ENCODE results near the gene KRTAP5-1.
A peak's percentile ranks its signal among the peaks of the same experiment; 100 is the strongest.

Gene KRTAP5-1

GRCh38 chr11:1560649-1561251 lies 24.3 kb downstream of the KRTAP5-1 start:
- Histone ChIP-seq H2BK5ac (ENCODE audit: low read length) (no peak overlapping the region), H2BK15ac (ENCODE audit: low read length) (no peak overlapping the region), H3K14ac (ENCODE audit: low read length) (no peak overlapping the region), H3K27me3 (ENCODE audit: control insufficient read depth in 3 of 3, insufficient read depth in 3 of 3, low read depth in 1 of 3, low read length in 3 of 3) (peaks cover 0 to 32% (median 27%) of the 10 kb centered on the region in 3 experiments), H2BK12ac (ENCODE audit: low read length) (no peak overlapping the region), H2BK120ac (ENCODE audit: low read depth, low read length) (no peak overlapping the region), H3K4me3 (ENCODE audit: low read length in 2 of 2) (no peak overlapping the region), H2AFZ (ENCODE audit: low read length) (no peak overlapping the region), H2AK5ac (ENCODE audit: low read depth, low read length) (peak overlapping the region; percentile 56), H3K27ac (replicated peaks; ENCODE audit: low read length) (no peak overlapping the region), H3K23ac (ENCODE audit: low read depth, low read length, poor library complexity) (no peak overlapping the region), H3K4me1 (ENCODE audit: control insufficient read depth in 2 of 2, insufficient read depth in 1 of 2, low read depth in 1 of 2, low read length in 2 of 2) (peaks cover 6 to 22% of the 10 kb centered on the region in 2 donors), H3K4me2 (ENCODE audit: insufficient read depth, low read length, poor library complexity, severe bottlenecking) (peak overlapping the region; percentile 11), H3K79me1 (ENCODE audit: low read depth, low read length) (peaks cover 3% of the 10 kb centered on the region), H3K9me3 (replicated peaks in 1 of 2; ENCODE audit: control insufficient read depth in 2 of 2, insufficient read depth in 1 of 2, low read depth in 1 of 2, low read length in 2 of 2) (peaks cover 0 to 3% of the 10 kb centered on the region in 2 donors), H4K8ac (ENCODE audit: low read depth, low read length) (no peak overlapping the region), H3K9ac (ENCODE audit: low read depth, low read length, poor library complexity) (no peak overlapping the region), H4K91ac (ENCODE audit: low read depth, low read length, poor library complexity) (no peak overlapping the region), H3K18ac (ENCODE audit: low read length) (peak overlapping the region; percentile 4), H3K4ac (ENCODE audit: low read length) (no peak overlapping the region), H3K36me3 (replicated peaks in 1 of 2; ENCODE audit: control insufficient read depth in 2 of 2, insufficient read depth in 2 of 2, low read length in 2 of 2) (peaks cover 0 to 10% of the 10 kb centered on the region in 2 donors)
- WGBS, 2 donors (ENCODE audit: extremely low coverage in 2 of 2, insufficient read length in 2 of 2, insufficient replicate concordance in 1 of 2) = no CpG with 5 or more reads among the region's 8 CpGs
- no peak for DNase-seq (ENCODE audit: low spot score)

- no peak overlapping the region for H3K14ac ChIP-seq (ENCODE audit: low read length)
- H3K4me2 ChIP-seq (ENCODE audit: insufficient read depth, low read length, poor library complexity, severe bottlenecking) = no peak overlapping the region
- no peak overlapping the region for H4K8ac ChIP-seq (ENCODE audit: low read depth, low read length)
- DNase-seq (ENCODE audit: low spot score) = no peak
- H3K23ac ChIP-seq (ENCODE audit: low read depth, low read length, poor library complexity) = no peak overlapping the region
- H3K18ac ChIP-seq (ENCODE audit: low read length) = peak overlapping the region; percentile 4
- H3K9me3 ChIP-seq (replicated peaks in 1 of 2; ENCODE audit: control insufficient read depth in 2 of 2, insufficient read depth in 1 of 2, low read depth in 1 of 2, low read length in 2 of 2) = peaks cover 0 to 3% of the 10 kb centered on the region in 2 donors
- peak overlapping the region; percentile 42 for H2BK5ac ChIP-seq (ENCODE audit: low read length)
- H3K27me3 ChIP-seq (ENCODE audit: control insufficient read depth in 3 of 3, insufficient read depth in 3 of 3, low read depth in 1 of 3, low read length in 3 of 3) = peaks cover 2 to 37% (median 33%) of the 10 kb centered on the region in 3 experiments
- H3K9ac ChIP-seq (ENCODE audit: low read depth, low read length, poor library complexity) = no peak overlapping the region
- H4K91ac ChIP-seq (ENCODE audit: low read depth, low read length, poor library complexity) = no peak overlapping the region
- WGBS, 2 donors (ENCODE audit: extremely low coverage in 2 of 2, insufficient read length in 2 of 2, insufficient replicate concordance in 1 of 2) = no CpG with 5 or more reads among the region's 15 CpGs
- no peak overlapping the region for H2BK120ac ChIP-seq (ENCODE audit: low read depth, low read length)
- no peak overlapping the region for H3K4ac ChIP-seq (ENCODE audit: low read length)
- H3K27ac ChIP-seq (replicated peaks; ENCODE audit: low read length) = no peak overlapping the region
- H2BK15ac ChIP-seq (ENCODE audit: low read length) = peak overlapping the region; percentile 58
- no peak overlapping the region for H3K4me3 ChIP-seq (ENCODE audit: low read length in 2 of 2)
- peaks cover 6 to 22% of the 10 kb centered on the region in 2 donors for H3K4me1 ChIP-seq (ENCODE audit: control insufficient read depth in 2 of 2, insufficient read depth in 1 of 2, low read depth in 1 of 2, low read length in 2 of 2)
- H2AFZ ChIP-seq (ENCODE audit: low read length) = no peak overlapping the region
- peaks cover 3% of the 10 kb centered on the region for H3K79me1 ChIP-seq (ENCODE audit: low read depth, low read length)
- no peak overlapping the region for H2BK12ac ChIP-seq (ENCODE audit: low read length)
- H2AK5ac ChIP-seq (ENCODE audit: low read depth, low read length) = peak overlapping the region; percentile 56
- H3K36me3 ChIP-seq (replicated peaks in 1 of 2; ENCODE audit: control insufficient read depth in 2 of 2, insufficient read depth in 2 of 2, low read length in 2 of 2) = peaks cover 0 to 10% of the 10 kb centered on the region in 2 donors
Measured at GRCh38 chr11:1560002-1560648, 25.0 kb downstream of the KRTAP5-1 start.

GRCh38 chr11:1559111-1559951 lies 25.8 kb downstream of the KRTAP5-1 start:
- no peak overlapping the region for H3K27ac ChIP-seq (replicated peaks; ENCODE audit: low read length)
- H3K9me3 ChIP-seq (replicated peaks in 1 of 2; ENCODE audit: control insufficient read depth in 2 of 2, insufficient read depth in 1 of 2, low read depth in 1 of 2, low read length in 2 of 2) = peaks cover 0 to 3% of the 10 kb centered on the region in 2 donors
- peaks cover 3% of the 10 kb centered on the region for H3K79me1 ChIP-seq (ENCODE audit: low read depth, low read length)
- H3K27me3 ChIP-seq (ENCODE audit: control insufficient read depth in 3 of 3, insufficient read depth in 3 of 3, low read depth in 1 of 3, low read length in 3 of 3) = peaks cover 2 to 39% (median 33%) of the 10 kb centered on the region in 3 experiments
- peaks cover 0 to 8% of the 10 kb centered on the region in 2 donors for H3K36me3 ChIP-seq (replicated peaks in 1 of 2; ENCODE audit: control insufficient read depth in 2 of 2, insufficient read depth in 2 of 2, low read length in 2 of 2)
- no peak overlapping the region for H3K4me2 ChIP-seq (ENCODE audit: insufficient read depth, low read length, poor library complexity, severe bottlenecking)
- H3K4me3 ChIP-seq (ENCODE audit: low read length in 2 of 2) = no peak overlapping the region
- H2BK15ac ChIP-seq (ENCODE audit: low read length) = no peak overlapping the region
- H2AK5ac ChIP-seq (ENCODE audit: low read depth, low read length) = peak overlapping the region; percentile 84
- H2BK120ac ChIP-seq (ENCODE audit: low read depth, low read length) = no peak overlapping the region
- peak overlapping the region; percentile 42 for H2BK5ac ChIP-seq (ENCODE audit: low read length)
- peak overlapping the region; percentile 1 for H3K9ac ChIP-seq (ENCODE audit: low read depth, low read length, poor library complexity)
- H2BK12ac ChIP-seq (ENCODE audit: low read length) = peak overlapping the region; percentile 31
- peaks cover 2 to 16% of the 10 kb centered on the region in 2 donors for H3K4me1 ChIP-seq (ENCODE audit: control insufficient read depth in 2 of 2, insufficient read depth in 1 of 2, low read depth in 1 of 2, low read length in 2 of 2)
- WGBS, 2 donors (ENCODE audit: extremely low coverage in 2 of 2, insufficient read length in 2 of 2, insufficient replicate concordance in 1 of 2) = no CpG with 5 or more reads among the region's 29 CpGs
- peak overlapping the region; percentile 53 for H3K4ac ChIP-seq (ENCODE audit: low read length)
- no peak overlapping the region for H4K8ac ChIP-seq (ENCODE audit: low read depth, low read length)
- peak overlapping the region; percentile 71 for H3K18ac ChIP-seq (ENCODE audit: low read length)
- no peak for DNase-seq (ENCODE audit: low spot score)
- no peak overlapping the region for H2AFZ ChIP-seq (ENCODE audit: low read length)
- no peak overlapping the region for H4K91ac ChIP-seq (ENCODE audit: low read depth, low read length, poor library complexity)
- H3K23ac ChIP-seq (ENCODE audit: low read depth, low read length, poor library complexity) = peak overlapping the region; percentile 3
- H3K14ac ChIP-seq (ENCODE audit: low read length) = peak overlapping the region; percentile 94

- H4K8ac ChIP-seq (ENCODE audit: low read depth, low read length) = no peak overlapping the region
- DNase-seq (ENCODE audit: low spot score) = no peak
- H3K36me3 ChIP-seq (replicated peaks in 1 of 2; ENCODE audit: control insufficient read depth in 2 of 2, insufficient read depth in 2 of 2, low read length in 2 of 2) = peaks cover 0 to 8% of the 10 kb centered on the region in 2 donors
- no peak overlapping the region for H3K4me2 ChIP-seq (ENCODE audit: insufficient read depth, low read length, poor library complexity, severe bottlenecking)
- peak overlapping the region in 1 of 2 donors; percentile 42 for H3K4me3 ChIP-seq (ENCODE audit: low read length in 2 of 2)
- peak overlapping the region; percentile 31 for H2BK12ac ChIP-seq (ENCODE audit: low read length)
- H3K4ac ChIP-seq (ENCODE audit: low read length) = no peak overlapping the region
- H2AK5ac ChIP-seq (ENCODE audit: low read depth, low read length) = peak overlapping the region; percentile 84
- peaks cover 0 to 10% of the 10 kb centered on the region in 2 donors for H3K4me1 ChIP-seq (ENCODE audit: control insufficient read depth in 2 of 2, insufficient read depth in 1 of 2, low read depth in 1 of 2, low read length in 2 of 2)
- H3K9ac ChIP-seq (ENCODE audit: low read depth, low read length, poor library complexity) = no peak overlapping the region
- H3K27me3 ChIP-seq (ENCODE audit: control insufficient read depth in 3 of 3, insufficient read depth in 3 of 3, low read depth in 1 of 3, low read length in 3 of 3) = peaks cover 2 to 44% (median 37%) of the 10 kb centered on the region in 3 experiments
- no peak overlapping the region for H2AFZ ChIP-seq (ENCODE audit: low read length)
- H2BK5ac ChIP-seq (ENCODE audit: low read length) = no peak overlapping the region
- peak overlapping the region; percentile 44 for H3K18ac ChIP-seq (ENCODE audit: low read length)
- WGBS, 2 donors (ENCODE audit: extremely low coverage in 2 of 2, insufficient read length in 2 of 2, insufficient replicate concordance in 1 of 2) = no CpG with 5 or more reads among the region's 12 CpGs
- no peak overlapping the region for H2BK15ac ChIP-seq (ENCODE audit: low read length)
- no peak overlapping the region for H2BK120ac ChIP-seq (ENCODE audit: low read depth, low read length)
- no peak overlapping the region for H3K27ac ChIP-seq (replicated peaks; ENCODE audit: low read length)
- H3K9me3 ChIP-seq (replicated peaks in 1 of 2; ENCODE audit: control insufficient read depth in 2 of 2, insufficient read depth in 1 of 2, low read depth in 1 of 2, low read length in 2 of 2) = no peaks in the 10 kb centered on the region
- peak overlapping the region; percentile 34 for H3K23ac ChIP-seq (ENCODE audit: low read depth, low read length, poor library complexity)
- no peak overlapping the region for H4K91ac ChIP-seq (ENCODE audit: low read depth, low read length, poor library complexity)
- H3K14ac ChIP-seq (ENCODE audit: low read length) = peak overlapping the region; percentile 94
- peaks cover under 1% of the 10 kb centered on the region for H3K79me1 ChIP-seq (ENCODE audit: low read depth, low read length)
Measured at GRCh38 chr11:1558775-1559110, 26.3 kb downstream of the KRTAP5-1 start.

All from neuronal stem cell (in vitro differentiated cells).